RWPE2 (cell line): ENCODE measurements around the gene GPR107.

Experiments
- ATAC-seq: fragments of 200-7000 bp; cut with Tn5 transposase; 3 replicates; pipeline ENCODE4 v1.9.1; 2021; ENCODE audit warnings: low read depth
- DNase-seq: peaks from one replicate; pipeline ENCODE4 v3.0.0-alpha.2; 2020; ENCODE audit warnings: low spot score
- H3K27ac ChIP-seq: fragments of 450-650 bp; 2 replicates; pipeline ENCODE4 v1.5.1; 2017; ENCODE audit warnings: mild to moderate bottlenecking; ENCODE audit not compliant: poor library complexity, severe bottlenecking
- H3K27me3 ChIP-seq: fragments of 250-450 bp; sonication (Bioruptor Pico); 2 replicates; pipeline ENCODE4 v1.5.1; 2021; ENCODE audit warnings: mild to moderate bottlenecking, moderate library complexity; ENCODE audit not compliant: insufficient read depth, poor library complexity, severe bottlenecking
- H3K36me3 ChIP-seq: fragments of 250-450 bp; sonication (Bioruptor Pico); 2 replicates; pipeline ENCODE4 v1.5.1; 2020; ENCODE audit warnings: low read depth, mild to moderate bottlenecking, moderate library complexity
- H3K4me1 ChIP-seq: fragments of 250-450 bp; sonication (Bioruptor Pico); 2 replicates; pipeline ENCODE4 v1.5.1; 2021; ENCODE audit warnings: mild to moderate bottlenecking, moderate library complexity; ENCODE audit not compliant: insufficient read depth, poor library complexity, severe bottlenecking
- H3K4me3 ChIP-seq: fragments of 250-450 bp; sonication (Bioruptor Pico); 2 replicates; pipeline ENCODE4 v1.5.1; 2021; ENCODE audit warnings: mild to moderate bottlenecking, moderate library complexity; ENCODE audit not compliant: severe bottlenecking
- H3K9me3 ChIP-seq: fragments of 250-450 bp; sonication (Bioruptor Pico); 2 replicates; pipeline ENCODE4 v1.5.1; 2021; ENCODE audit warnings: mild to moderate bottlenecking, moderate library complexity; ENCODE audit not compliant: severe bottlenecking
- TF ChIP-seq, protein P1 (sequence below): fragments of 450-650 bp; IDR thresholded peaks from one replicate; pipeline ENCODE4 v1.5.1; 2017; ENCODE audit warnings: mild to moderate bottlenecking, moderate library complexity; ENCODE audit not compliant: poor library complexity, severe bottlenecking

The GPR107 gene

GRCh38 chr9:130111786-130112537 lies 58.3 kb downstream of the GPR107 start:
- Histone ChIP-seq H3K4me1 (no peaks in the 10 kb centered on the region), H3K27me3 (no peaks in the 10 kb centered on the region), H3K36me3 (peaks cover 43% of the 10 kb centered on the region), H3K27ac (no peak overlapping the region), H3K9me3 (no peaks in the 10 kb centered on the region), H3K4me3 (no peak overlapping the region)
- DNase-seq (no peak), ATAC-seq (no peak)
- TF ChIP-seq, protein P1, sequence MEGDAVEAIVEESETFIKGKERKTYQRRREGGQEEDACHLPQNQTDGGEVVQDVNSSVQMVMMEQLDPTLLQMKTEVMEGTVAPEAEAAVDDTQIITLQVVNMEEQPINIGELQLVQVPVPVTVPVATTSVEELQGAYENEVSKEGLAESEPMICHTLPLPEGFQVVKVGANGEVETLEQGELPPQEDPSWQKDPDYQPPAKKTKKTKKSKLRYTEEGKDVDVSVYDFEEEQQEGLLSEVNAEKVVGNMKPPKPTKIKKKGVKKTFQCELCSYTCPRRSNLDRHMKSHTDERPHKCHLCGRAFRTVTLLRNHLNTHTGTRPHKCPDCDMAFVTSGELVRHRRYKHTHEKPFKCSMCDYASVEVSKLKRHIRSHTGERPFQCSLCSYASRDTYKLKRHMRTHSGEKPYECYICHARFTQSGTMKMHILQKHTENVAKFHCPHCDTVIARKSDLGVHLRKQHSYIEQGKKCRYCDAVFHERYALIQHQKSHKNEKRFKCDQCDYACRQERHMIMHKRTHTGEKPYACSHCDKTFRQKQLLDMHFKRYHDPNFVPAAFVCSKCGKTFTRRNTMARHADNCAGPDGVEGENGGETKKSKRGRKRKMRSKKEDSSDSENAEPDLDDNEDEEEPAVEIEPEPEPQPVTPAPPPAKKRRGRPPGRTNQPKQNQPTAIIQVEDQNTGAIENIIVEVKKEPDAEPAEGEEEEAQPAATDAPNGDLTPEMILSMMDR: no peak

GRCh38 chr9:130112538-130113151 lies 58.9 kb downstream of the GPR107 start:
- Histone ChIP-seq H3K4me1 (peaks cover 1% of the 10 kb centered on the region), H3K4me3 (no peak overlapping the region), H3K9me3 (no peaks in the 10 kb centered on the region), H3K36me3 (peaks cover 36% of the 10 kb centered on the region), H3K27ac (no peak overlapping the region), H3K27me3 (no peaks in the 10 kb centered on the region)
- TF ChIP-seq, protein P1: no peak
- ATAC-seq (no peak), DNase-seq (no peak)

- H3K27ac ChIP-seq: no peak overlapping the region
- H3K4me1 ChIP-seq: peaks cover 6% of the 10 kb centered on the region
- H3K4me3 ChIP-seq: no peak overlapping the region
- H3K9me3 ChIP-seq: no peaks in the 10 kb centered on the region
- peaks cover 20% of the 10 kb centered on the region for H3K36me3 ChIP-seq
- H3K27me3 ChIP-seq: no peaks in the 10 kb centered on the region
- TF ChIP-seq, protein P1: no peak
- DNase-seq (no peak), ATAC-seq (no peak)
Measured at GRCh38 chr9:130114741-130115140, 61.0 kb downstream of the GPR107 start.

DNA sequence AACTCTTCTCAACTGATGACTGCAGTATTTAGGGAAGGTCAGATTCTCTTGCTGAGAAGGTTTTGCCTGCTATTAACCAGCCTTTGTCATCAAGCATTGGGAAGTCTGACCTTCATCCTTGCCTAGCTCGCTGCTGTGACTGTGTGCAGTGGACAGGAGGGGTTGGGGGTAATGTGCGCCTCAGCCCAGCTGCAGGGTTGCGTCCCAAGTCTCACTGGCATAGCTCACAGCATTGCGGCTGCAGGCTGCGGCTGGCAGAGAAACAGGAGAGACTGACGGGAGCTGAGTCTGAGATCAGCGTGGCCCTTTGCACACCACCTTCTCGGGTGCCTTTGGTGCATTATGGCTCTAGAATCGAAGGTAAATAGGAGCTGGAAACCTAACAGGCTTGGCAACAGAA lies 62.6 kb downstream of the GPR107 start:
- H3K9me3 ChIP-seq: no peaks in the 10 kb centered on the region
- DNase-seq: no peak

More for the DNA sequence above, 62.6 kb downstream of the GPR107 start:
- H3K27me3 ChIP-seq: no peaks in the 10 kb centered on the region
- H3K27ac ChIP-seq: no peak overlapping the region
- no peak for ATAC-seq
- peaks cover 16% of the 10 kb centered on the region; the same call in 1 of the 2 replicates for H3K36me3 ChIP-seq
- H3K4me1 ChIP-seq: peaks cover 6% of the 10 kb centered on the region
- TF ChIP-seq, protein P1: no peak
- no peak overlapping the region for H3K4me3 ChIP-seq
